OCI-LY7 (cell line): ENCODE data around the gene LDB3. TPM values are rescaled to one million over a fixed set of nuclear protein-coding genes. Genes with fewer than 3 reads are reported as not detected.
A peak's percentile ranks its signal among the peaks of the same experiment; 100 is the strongest.

Experiments
- BruUV-seq: library from RNA; stranded (reverse); fragments of 400-500 nt; replicated peaks from 2 replicates; lab custom pipeline; 2021; lab: Mats Ljungman, UMichigan
- CTCF ChIA-PET: fragments of 300-600 bp; sonication (Branson Sonifier 250); formaldehyde crosslinking; loops from one replicate; lab custom pipeline; 2022; ENCODE audit warnings: antibody characterized with exemption; ENCODE audit not compliant: unreplicated experiment; lab: Charles Lee
- POLR2A ChIA-PET: fragments of 300-600 bp; sonication (Branson Sonifier 250); formaldehyde crosslinking; loops from one replicate; lab custom pipeline; 2022; ENCODE audit warnings: antibody characterized with exemption; lab: Charles Lee
- DNase-seq: peaks from one replicate; pipeline ENCODE4 v3.0.0-alpha.2; 2015; ENCODE audit warnings: low spot score
- H2AFZ ChIP-seq: fragments of 200-600 bp; sonication (generic), shearing (Covaris generic); 2 replicates; pipeline ENCODE4 v1.6.1; 2014; ENCODE audit warnings: mild to moderate bottlenecking, antibody characterized with exemption, low read length, moderate library complexity
- H3K27ac ChIP-seq: fragments of 200-600 bp; sonication (generic); 2 replicates; pipeline ENCODE4 v1.5.1; 2014; ENCODE audit warnings: mixed run types, low read depth, mild to moderate bottlenecking, moderate library complexity, low read length, inconsistent platforms; ENCODE audit not compliant: poor library complexity, severe bottlenecking
- H3K36me3 ChIP-seq: fragments of 200-600 bp; sonication (generic); 2 replicates; pipeline ENCODE4 v1.6.1; 2014; ENCODE audit warnings: mild to moderate bottlenecking, antibody characterized with exemption, low read length, moderate library complexity, mixed read lengths; ENCODE audit not compliant: insufficient read depth
- H3K4me1 ChIP-seq: fragments of 200-600 bp; sonication (generic); 2 replicates; pipeline ENCODE4 v1.5.1; 2014; ENCODE audit warnings: mild to moderate bottlenecking, low read length; ENCODE audit not compliant: insufficient read depth, poor library complexity, severe bottlenecking
- H3K4me2 ChIP-seq: fragments of 200-600 bp; sonication (generic); 2 replicates; pipeline ENCODE4 v1.6.1; 2014; ENCODE audit warnings: mild to moderate bottlenecking, low read length
- H3K4me3 ChIP-seq: fragments of 200-600 bp; sonication (generic); 2 replicates; pipeline ENCODE4 v1.5.1; 2014; ENCODE audit warnings: mild to moderate bottlenecking, low read depth, low read length; ENCODE audit not compliant: poor library complexity, severe bottlenecking
- H3K79me2 ChIP-seq: fragments of 200-600 bp; sonication (generic); 2 replicates; pipeline ENCODE4 v1.6.1; 2016; ENCODE audit warnings: low read depth, mild to moderate bottlenecking, low read length, moderate library complexity, mixed read lengths; ENCODE audit not compliant: insufficient read depth
- H3K9me2 ChIP-seq: fragments of 200-600 bp; sonication (generic); 2 replicates; pipeline ENCODE4 v1.6.1; 2016; ENCODE audit warnings: mild to moderate bottlenecking, low read length, mixed read lengths; ENCODE audit not compliant: insufficient read depth
- H3K9me3 ChIP-seq: fragments of 200-600 bp; sonication (generic); 2 replicates; pipeline ENCODE4 v1.6.1; 2014; ENCODE audit warnings: mild to moderate bottlenecking, mixed run types, low read length, mixed read lengths
- H4K20me1 ChIP-seq: fragments of 200-600 bp; sonication (generic); 2 replicates; pipeline ENCODE4 v1.6.1; 2014; ENCODE audit warnings: mild to moderate bottlenecking, antibody characterized with exemption, low read length, moderate library complexity, mixed read lengths; ENCODE audit not compliant: insufficient read depth
- EZH2phosphoT487 ChIP-seq: fragments of 200-600 bp; sonication (generic); IDR thresholded peaks from 2 replicates; pipeline ENCODE4 v1.6.1; 2018; ENCODE audit warnings: low read depth, borderline replicate concordance, mild to moderate bottlenecking, mixed run types, antibody characterized with exemption, low read length, moderate library complexity, mixed read lengths
- intact Hi-C: fragments of 100-400 bp; cut with micrococcal nuclease; formaldehyde crosslinking; loops from one replicate; pipeline ENCODE4 v1.10.0; 2022; ENCODE audit not compliant: unreplicated experiment
- total RNA-seq, 2 experiments: library from RNA; depleted of rRNA in 1 of 2; stranded (reverse); fragments of >200 nt in 1 of 2; shearing (Covaris generic) in 1 of 2; gene quantifications; 2 replicates each; pipeline ENCODE4 v1.2.3, GENCODE V29; 2014 to 2022
- TF ChIP-seq, protein P1 (sequence below): fragments of 200-600 bp; sonication (generic); conservative IDR thresholded peaks from 2 replicates; pipeline ENCODE4 v1.5.1; 2014; ENCODE audit warnings: mild to moderate bottlenecking, antibody characterized with exemption, low read length, moderate library complexity, mixed read lengths

LDB3 gene
- total RNA-seq, 2 experiments from 2014 or later: 0.08 TPM; not detected in 1

DNA sequence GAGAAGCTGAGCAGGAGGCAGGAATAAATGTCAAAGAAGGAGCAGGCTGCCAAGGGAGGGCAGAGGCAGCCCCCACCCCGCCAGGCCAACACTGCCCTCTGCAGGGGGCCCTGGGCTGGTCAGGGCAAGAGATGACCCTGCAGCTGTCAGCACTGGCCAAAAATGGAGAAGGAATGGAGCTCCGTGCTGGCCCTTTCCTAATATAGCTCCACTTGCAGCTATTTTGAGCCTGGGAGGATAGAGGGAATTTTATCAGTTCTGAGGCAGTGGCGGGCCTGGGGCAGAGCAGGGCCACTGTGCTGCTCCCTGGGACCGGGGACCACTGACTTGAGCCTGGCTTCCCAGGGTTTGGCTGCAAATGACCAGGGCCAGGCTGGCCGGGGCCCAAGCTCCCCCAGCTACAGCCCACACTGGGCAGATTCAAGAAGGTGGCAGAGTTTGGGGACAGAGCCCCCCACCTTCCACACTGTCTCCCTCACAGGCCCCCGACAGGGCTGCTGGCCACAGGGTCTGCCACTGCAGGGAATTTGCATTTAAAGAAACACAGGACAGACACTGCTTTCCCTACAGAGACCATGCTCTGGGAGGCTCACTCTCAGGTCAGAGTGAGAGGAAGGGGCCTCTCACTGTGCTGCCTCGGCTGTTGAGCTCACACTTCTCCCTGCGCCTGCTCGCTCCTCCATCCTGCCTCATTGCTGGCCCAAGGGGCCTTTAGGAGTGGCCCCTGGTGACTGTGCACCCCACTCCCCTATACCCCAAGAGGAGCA is 16.2 kb downstream of the LDB3 start:
- Histone ChIP-seq H3K4me1 (no peaks in the 10 kb centered on the region), H2AFZ (no peak overlapping the region), H3K79me2 (no peaks in the 10 kb centered on the region), H3K9me3 (no peaks in the 10 kb centered on the region), H3K27ac (no peak overlapping the region), H3K36me3 (no peaks in the 10 kb centered on the region), H3K9me2 (no peaks in the 10 kb centered on the region), H3K4me2 (no peak overlapping the region), H4K20me1 (no peaks in the 10 kb centered on the region), H3K4me3 (no peak overlapping the region)
- BruUV-seq: no TSS peak
- no peak for DNase-seq
- intact Hi-C loops: loop anchor here (2.0 kb wide), 1 partner anchor 92 kb away; no protein-coding TSS in a partner anchor
- ChIA-PET CTCF (interaction anchor here (0.5 to 0.9 kb wide), 2 partner anchors 18 to 264 kb away, joined by 3 read pairs; no protein-coding TSS in a partner anchor), POLR2A (interaction anchor here (1.0 to 1.2 kb wide), 2 partner anchors 10 to 53 kb away, joined by 3 read pairs; no protein-coding TSS in a partner anchor)
- TF ChIP-seq EZH2phosphoT487: no peak
- TF ChIP-seq, protein P1, sequence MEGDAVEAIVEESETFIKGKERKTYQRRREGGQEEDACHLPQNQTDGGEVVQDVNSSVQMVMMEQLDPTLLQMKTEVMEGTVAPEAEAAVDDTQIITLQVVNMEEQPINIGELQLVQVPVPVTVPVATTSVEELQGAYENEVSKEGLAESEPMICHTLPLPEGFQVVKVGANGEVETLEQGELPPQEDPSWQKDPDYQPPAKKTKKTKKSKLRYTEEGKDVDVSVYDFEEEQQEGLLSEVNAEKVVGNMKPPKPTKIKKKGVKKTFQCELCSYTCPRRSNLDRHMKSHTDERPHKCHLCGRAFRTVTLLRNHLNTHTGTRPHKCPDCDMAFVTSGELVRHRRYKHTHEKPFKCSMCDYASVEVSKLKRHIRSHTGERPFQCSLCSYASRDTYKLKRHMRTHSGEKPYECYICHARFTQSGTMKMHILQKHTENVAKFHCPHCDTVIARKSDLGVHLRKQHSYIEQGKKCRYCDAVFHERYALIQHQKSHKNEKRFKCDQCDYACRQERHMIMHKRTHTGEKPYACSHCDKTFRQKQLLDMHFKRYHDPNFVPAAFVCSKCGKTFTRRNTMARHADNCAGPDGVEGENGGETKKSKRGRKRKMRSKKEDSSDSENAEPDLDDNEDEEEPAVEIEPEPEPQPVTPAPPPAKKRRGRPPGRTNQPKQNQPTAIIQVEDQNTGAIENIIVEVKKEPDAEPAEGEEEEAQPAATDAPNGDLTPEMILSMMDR: peak; percentile 38

DNA sequence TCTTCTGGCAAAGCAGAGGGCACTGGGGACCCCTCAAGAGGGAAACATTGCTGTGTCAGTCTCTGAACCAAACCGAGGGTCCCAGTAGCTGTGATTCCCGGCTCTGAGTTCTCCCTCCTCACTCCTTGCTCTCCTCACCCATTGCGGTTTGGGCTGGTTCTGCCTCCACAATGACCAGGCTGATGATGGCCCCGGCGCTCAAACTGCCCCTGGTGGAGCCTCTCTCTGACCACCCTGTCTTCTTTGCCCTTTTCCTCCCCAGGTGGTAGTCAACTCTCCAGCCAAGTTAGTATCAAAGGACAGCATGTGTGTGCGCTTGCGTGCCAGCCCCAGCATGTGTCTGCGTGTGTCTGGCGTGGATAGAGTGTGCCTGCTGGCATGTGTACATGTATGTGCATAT is 17.1 kb downstream of the LDB3 start:
- intact Hi-C loops: loop anchor here (2.0 kb wide), 1 partner anchor 93 kb away; no protein-coding TSS in a partner anchor
- Histone ChIP-seq H3K4me1 (no peaks in the 10 kb centered on the region), H3K4me3 (no peak overlapping the region), H3K36me3 (no peaks in the 10 kb centered on the region), H2AFZ (no peak overlapping the region), H4K20me1 (no peaks in the 10 kb centered on the region), H3K27ac (no peak overlapping the region), H3K9me2 (no peaks in the 10 kb centered on the region), H3K9me3 (no peaks in the 10 kb centered on the region), H3K79me2 (no peaks in the 10 kb centered on the region), H3K4me2 (no peak overlapping the region)
- no TSS peak for BruUV-seq
- no peak for DNase-seq
- POLR2A ChIA-PET: no interaction called here
- CTCF ChIA-PET: no interaction called here
- TF ChIP-seq EZH2phosphoT487: no peak
- TF ChIP-seq, protein P1: no peak
